CD1c-positive myeloid dendritic cell (primary cell): Measurements from ENCODE around the gene DLAT.
"Not testable (repeated sequence)": the region's sequence is repeated elsewhere in the genome, so short reads cannot be mapped to it uniquely, and the experiment has no call there.

Experiments
- DNase-seq: peaks from one replicate; pipeline ENCODE4 v3.0.0-alpha.2; 2016; ENCODE audit errors: extremely low spot score

DLAT gene

GRCh38 chr11:112049777-112050176 is 24.6 kb downstream of the DLAT start:
- DNase-seq, result no peak

- DNase-seq, result no peak
These were observed 25.5 kb downstream of the DLAT start for GRCh38 chr11:112050721-112051120.

GRCh38 chr11:112051768-112052167 is 26.6 kb downstream of the DLAT start:
- no peak for DNase-seq

GRCh38 chr11:112057170-112057569 is 32.0 kb downstream of the DLAT start:
- DNase-seq, result no peak

- DNase-seq, result no peak
These were observed 32.9 kb downstream of the DLAT start for GRCh38 chr11:112058103-112058502.

GRCh38 chr11:112062923-112063322 is 37.7 kb downstream of the DLAT start:
- no peak for DNase-seq

GRCh38 chr11:112073941-112074811 is 49.0 kb downstream of the DLAT start, which contains the start of the genes NKAPD1 and PIH1D2:
Gene NKAPD1, plus strand, starts transcription at chr11:112074299. Its CDS starts 1,276 bp downstream, at chr11:112075575.
Gene PIH1D2, minus strand, starts transcription at chr11:112074017. Its CDS starts 843 bp downstream, at chr11:112073174.
- DNase-seq, result peak; percentile 95

GRCh38 chr11:112082729-112083128 is 57.5 kb downstream of the DLAT start:
- no peak for DNase-seq

GRCh38 chr11:112085822-112086421 is 60.7 kb downstream of the DLAT start:
- DNase-seq, result peak; percentile 14

- peak; percentile 99 for DNase-seq
These were observed 61.4 kb downstream of the DLAT start, which contains the start of the genes SDHD and TIMM8B for GRCh38 chr11:112086422-112087191. Gene SDHD, plus strand, starts transcription at chr11:112086873. Its CDS starts 35 bp downstream, at chr11:112086908. Gene TIMM8B, minus strand, starts transcription at chr11:112086756. Its CDS starts 33 bp downstream, at chr11:112086723.

- no peak for DNase-seq
These were observed 62.0 kb downstream of the DLAT start for GRCh38 chr11:112087212-112087611.

- DNase-seq, result not testable (repeated sequence)
These were observed 70.1 kb downstream of the DLAT start for GRCh38 chr11:112095302-112095701.

- DNase-seq, result no peak
These were observed 71.0 kb downstream of the DLAT start for GRCh38 chr11:112096194-112096593.

- no peak for DNase-seq
These were observed 72.7 kb downstream of the DLAT start for GRCh38 chr11:112097734-112098528.

- DNase-seq, result no peak
These were observed 75.3 kb downstream of the DLAT start for GRCh38 chr11:112100462-112100861.

- DNase-seq, result peak; percentile 49
These were observed 78.2 kb downstream of the DLAT start for GRCh38 chr11:112103446-112103845.

GRCh38 chr11:112106070-112106469 is 80.9 kb downstream of the DLAT start:
- no peak for DNase-seq
